ENCODE results near the gene BTBD9. TPM values are rescaled to one million over a fixed set of nuclear protein-coding genes. Genes with fewer than 3 reads are reported as not detected.

The BTBD9 gene
- total and polyA plus RNA-seq, 10 donors = 1.2 to 43.1 (median 27.8) TPM

GRCh38 chr6:38269461-38270172, 370.1 kb downstream of the BTBD9 start:
- Histone ChIP-seq H3K27ac (no peak overlapping the region), H3K9me3 (no peaks in the 10 kb centered on the region), H3K4me3 (no peak overlapping the region), H3K36me3 (no peaks in the 10 kb centered on the region), H3K27me3 (replicated peaks in 1 of 7) (no peaks in the 10 kb centered on the region), H3K4me1 (peaks cover 0 to 10% (median 0%) of the 10 kb centered on the region in 6 donors)
- 77 to 90% (median 89%) methylated on average over 9 of the region's 9 CpGs for WGBS, 5 donors
- TF ChIP-seq POLR2A (IDR thresholded peaks at IDR 0.05) = no peak
- TF ChIP-seq POLR2AphosphoS5 (IDR thresholded peaks at IDR 0.05) = no peak
- no peak for TF ChIP-seq CTCF (IDR thresholded peaks at IDR 0.05 in 8 of 11, conservative IDR thresholded peaks at IDR 0.05 in 3 of 11)
- intact Hi-C loops (cut with DNase I; ENCODE audit: low total_unique reads) = no loop called here
- no peak for DNase-seq

- TF ChIP-seq CTCF (IDR thresholded peaks at IDR 0.05 in 8 of 11, conservative IDR thresholded peaks at IDR 0.05 in 3 of 11) (no peak), POLR2AphosphoS5 (IDR thresholded peaks at IDR 0.05) (no peak), POLR2A (IDR thresholded peaks at IDR 0.05) (no peak)
- Histone ChIP-seq H3K4me1 (peaks cover 0 to 10% (median 0%) of the 10 kb centered on the region in 6 donors), H3K36me3 (no peaks in the 10 kb centered on the region), H3K27me3 (replicated peaks in 1 of 7) (no peaks in the 10 kb centered on the region), H3K4me3 (no peak overlapping the region), H3K9me3 (no peaks in the 10 kb centered on the region), H3K27ac (no peak overlapping the region)
- no peak for DNase-seq
- intact Hi-C loops (cut with DNase I; ENCODE audit: low total_unique reads) = no loop called here
- WGBS, 5 donors = 71 to 78% (median 74%) methylated on average over 4 of the region's 4 CpGs
These were observed 371.4 kb downstream of the BTBD9 start for GRCh38 chr6:38268342-38268741.

GRCh38 chr6:38266921-38267354, 372.8 kb downstream of the BTBD9 start:
- TF ChIP-seq POLR2A (IDR thresholded peaks at IDR 0.05) (no peak), CTCF (IDR thresholded peaks at IDR 0.05 in 8 of 11, conservative IDR thresholded peaks at IDR 0.05 in 3 of 11) (no peak), POLR2AphosphoS5 (IDR thresholded peaks at IDR 0.05) (no peak)
- Histone ChIP-seq H3K4me3 (no peak overlapping the region), H3K9me3 (no peaks in the 10 kb centered on the region), H3K36me3 (no peaks in the 10 kb centered on the region), H3K27me3 (replicated peaks in 1 of 7) (no peaks in the 10 kb centered on the region), H3K4me1 (peaks cover 0 to 10% (median 5%) of the 10 kb centered on the region in 6 donors), H3K27ac (no peak overlapping the region)
- intact Hi-C loops (cut with DNase I; ENCODE audit: low total_unique reads) = no loop called here
- 87 to 96% (median 92%) methylated on average over 7 of the region's 7 CpGs for WGBS, 5 donors
- DNase-seq = no peak

- H3K36me3 ChIP-seq = no peaks in the 10 kb centered on the region
- no peak overlapping the region for H3K27ac ChIP-seq
- H3K4me1 ChIP-seq = peaks cover 0 to 19% (median 2%) of the 10 kb centered on the region in 6 donors
- no peak for TF ChIP-seq POLR2AphosphoS5 (IDR thresholded peaks at IDR 0.05)
- no peak for TF ChIP-seq CTCF (IDR thresholded peaks at IDR 0.05 in 8 of 11, conservative IDR thresholded peaks at IDR 0.05 in 3 of 11)
- TF ChIP-seq POLR2A (IDR thresholded peaks at IDR 0.05) = no peak
- intact Hi-C loops (cut with DNase I; ENCODE audit: low total_unique reads) = no loop called here
- no peak for DNase-seq
- no peaks in the 10 kb centered on the region for H3K9me3 ChIP-seq
- H3K4me3 ChIP-seq = no peak overlapping the region
- no peaks in the 10 kb centered on the region for H3K27me3 ChIP-seq (replicated peaks in 1 of 7)
- 73 to 85% (median 82%) methylated on average over 8 of the region's 8 CpGs for WGBS, 5 donors
These were observed 375.1 kb downstream of the BTBD9 start for GRCh38 chr6:38264605-38265004.
